ENCODE results near the gene STAC3. TPM values are rescaled to one million over a fixed set of nuclear protein-coding genes. Genes with fewer than 3 reads are reported as not detected.

Gene STAC3
- total and polyA plus RNA-seq, 2 of the 13 experiments (the other 11 are each of a cell fraction or from before 2014, with no cell fraction given) = 0.18 to 0.22 TPM

- FAIRE-seq (no peak), DNase-seq (ENCODE audit: low spot score) (no peak), ATAC-seq (no peak)
- Histone ChIP-seq H3K9me3 (ENCODE audit: low read length) (no peaks in the 10 kb centered on the region), H3K27me3 (ENCODE audit: control insufficient read depth in 1 of 2, insufficient read depth in 2 of 2, low read length in 2 of 2) (peaks cover 2 to 16% of the 10 kb centered on the region in 2 experiments), H3K4me2 (ENCODE audit: low read depth, low read length) (no peak overlapping the region), H3K27ac (ENCODE audit: extremely low read length, insufficient read depth, low read length) (no peak overlapping the region), H3K4me1 (ENCODE audit: insufficient read depth, low read length) (peaks cover 24% of the 10 kb centered on the region), H3K9ac (ENCODE audit: insufficient read depth, low read depth, low read length) (no peak overlapping the region), H3K4me3 (replicated peaks in 1 of 3; ENCODE audit: insufficient read depth in 1 of 3, low read depth in 2 of 3, low read length in 3 of 3) (no peak overlapping the region), H2AFZ (ENCODE audit: low read length) (no peak overlapping the region), H3K36me3 (replicated peaks in 1 of 2; ENCODE audit: control insufficient read depth in 1 of 2, insufficient read depth in 2 of 2, low read length in 2 of 2) (peaks cover 29 to 55% of the 10 kb centered on the region in 2 experiments; a peak in 4 of 5 replicates), H4K20me1 (ENCODE audit: insufficient read depth, low read length) (peaks cover 9% of the 10 kb centered on the region; the same call in 1 of the 2 replicates), H3K79me2 (ENCODE audit: insufficient read depth, low read length) (no peaks in the 10 kb centered on the region)
- TF ChIP-seq TBP (CRISPR knock-in tag; IDR thresholded peaks at IDR 0.05) = no peak
- TF ChIP-seq POLR2A (IDR thresholded peaks at IDR 0.05; ENCODE audit: insufficient read depth in 1 of 2, low read depth in 2 of 2, low read length in 2 of 2) = peak in 1 of 2 experiments; percentile 30; a peak in 1 of 4 replicates
- no TSS peak for BruUV-seq (replicated peaks)
- CTCF ChIA-PET (ENCODE audit: low intra/inter-chr PET ratio, low total read pairs) = interaction anchor here (9.8 kb wide), 1 partner anchor 29 kb away, joined by 308 read pairs; a partner anchor contains a TSS
- intact Hi-C loops (cut with micrococcal nuclease; ENCODE audit: unreplicated experiment) (no loop called here), in situ Hi-C loops (cut with HindIII; ENCODE audit: extremely low pct_ligation_motif_present, low pct_unique_long_range_greater_than_20kb) (no loop called here)
- WGBS (ENCODE audit: low lambda C conversion rate) = 94% methylated on average over 7 of the region's 16 CpGs
- POLR2A ChIA-PET = no interaction called here
These were observed 39.9 kb downstream of the STAC3 start for GRCh38 chr12:57210926-57211692.

GRCh38 chr12:57210461-57210860 lies 40.5 kb downstream of the STAC3 start:
- Histone ChIP-seq H3K27ac (ENCODE audit: extremely low read length, insufficient read depth, low read length) (no peak overlapping the region), H3K4me2 (ENCODE audit: low read depth, low read length) (no peak overlapping the region), H3K9ac (ENCODE audit: insufficient read depth, low read depth, low read length) (no peak overlapping the region), H3K9me3 (ENCODE audit: low read length) (no peaks in the 10 kb centered on the region), H3K27me3 (ENCODE audit: control insufficient read depth in 1 of 2, insufficient read depth in 2 of 2, low read length in 2 of 2) (peaks cover 2 to 10% of the 10 kb centered on the region in 2 experiments), H2AFZ (ENCODE audit: low read length) (no peak overlapping the region), H3K36me3 (replicated peaks in 1 of 2; ENCODE audit: control insufficient read depth in 1 of 2, insufficient read depth in 2 of 2, low read length in 2 of 2) (peaks cover 34 to 62% of the 10 kb centered on the region in 2 experiments; a peak in 4 of 5 replicates), H3K4me1 (ENCODE audit: insufficient read depth, low read length) (peaks cover 18% of the 10 kb centered on the region), H3K4me3 (replicated peaks in 1 of 3; ENCODE audit: insufficient read depth in 1 of 3, low read depth in 2 of 3, low read length in 3 of 3) (no peak overlapping the region), H4K20me1 (ENCODE audit: insufficient read depth, low read length) (peaks cover 9% of the 10 kb centered on the region; the same call in 1 of the 2 replicates), H3K79me2 (ENCODE audit: insufficient read depth, low read length) (no peaks in the 10 kb centered on the region)
- ChIA-PET POLR2A (no interaction called here), CTCF (ENCODE audit: low intra/inter-chr PET ratio, low total read pairs) (interaction anchor here (9.8 kb wide), 1 partner anchor 29 kb away, joined by 308 read pairs; a partner anchor contains a TSS)
- WGBS (ENCODE audit: low lambda C conversion rate) = 99% methylated on average over 13 of the region's 15 CpGs
- no peak for TF ChIP-seq LRRFIP1 (CRISPR knock-in tag; conservative IDR thresholded peaks at IDR 0.05)
- TF ChIP-seq KAT2B (IDR thresholded peaks at IDR 0.05; ENCODE audit: borderline replicate concordance, low read depth, low read length) = no peak
- TF ChIP-seq CREM (IDR thresholded peaks at IDR 0.05) = no peak
- no peak for TF ChIP-seq CREM (CRISPR knock-in tag; IDR thresholded peaks at IDR 0.05)
- no peak for TF ChIP-seq ZNF547 (CRISPR knock-in tag; IDR thresholded peaks at IDR 0.05)
- no peak for TF ChIP-seq FUBP1 (CRISPR knock-in tag; IDR thresholded peaks at IDR 0.05; ENCODE audit: borderline replicate concordance)
- no peak for TF ChIP-seq ZFYVE20 (CRISPR knock-in tag; IDR thresholded peaks at IDR 0.05; ENCODE audit: borderline replicate concordance, low read depth)
- in situ Hi-C loops (cut with HindIII; ENCODE audit: extremely low pct_ligation_motif_present, low pct_unique_long_range_greater_than_20kb) (no loop called here), intact Hi-C loops (cut with micrococcal nuclease; ENCODE audit: unreplicated experiment) (no loop called here)
- BruUV-seq (replicated peaks) = no TSS peak
- FAIRE-seq = no peak
- DNase-seq (ENCODE audit: low spot score) = no peak
- ATAC-seq = no peak
